Stimulated activated CD4-positive, alpha-beta T cell treated with anti-CD3 and anti-CD28 coated beads, Interleukin-1b, Interleukin-23, amount 100 ng/mL, for 24 hours (primary cell): Measurements from ENCODE around the gene UBR1.
"Not testable (repeated sequence)": the region's sequence is repeated elsewhere in the genome, so short reads cannot be mapped to it uniquely, and the experiment has no call there.

ENCODE experiments used
- DNase-seq, 4 experiments: peaks; one replicate each; pipeline ENCODE4 v3.0.0-alpha.2; 2020; ENCODE audit warnings: low read depth in 4 of 4, low spot score in 1 of 4

UBR1 gene

DNA sequence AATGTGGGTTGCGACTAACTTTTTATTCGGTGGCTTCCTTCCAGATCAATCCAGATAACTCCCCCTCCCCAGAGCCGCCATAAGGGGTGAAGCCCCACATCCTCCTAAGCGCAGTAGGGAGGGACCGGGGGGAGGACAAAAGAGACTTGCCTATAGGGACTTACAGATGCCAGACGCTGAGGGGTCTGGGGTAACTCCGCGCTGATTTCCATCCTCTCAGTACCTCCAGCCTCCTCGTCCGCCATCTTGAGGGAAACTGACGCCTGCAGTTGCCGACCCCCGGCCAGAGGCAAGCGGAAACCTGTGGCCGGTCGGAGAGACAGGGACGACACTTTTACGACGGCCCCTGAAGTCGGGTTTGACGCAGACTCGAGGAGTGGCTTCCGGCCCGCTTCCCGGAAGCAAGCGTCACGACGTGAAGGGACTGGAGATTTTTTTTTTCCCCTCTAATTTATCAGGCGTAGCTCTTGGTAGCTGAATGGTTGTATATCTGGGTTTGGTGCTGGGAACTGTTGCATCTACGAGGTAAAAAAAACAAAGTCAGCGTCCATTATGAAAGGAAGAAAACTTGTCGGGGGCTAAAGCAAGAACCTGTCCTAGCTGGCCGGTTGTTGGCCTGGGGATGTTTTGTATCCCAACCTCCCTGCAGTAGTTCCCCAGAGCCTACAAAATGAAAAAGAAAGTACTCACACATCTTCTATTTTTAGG is at the start of gene UBR1:
Gene UBR1, minus strand, starts transcription at position 261 of the 708 bp plus-strand sequence. Its CDS starts 16 bp downstream, at position 245.
- DNase-seq, result peak; percentile 69 to 82 (median 81)

DNA sequence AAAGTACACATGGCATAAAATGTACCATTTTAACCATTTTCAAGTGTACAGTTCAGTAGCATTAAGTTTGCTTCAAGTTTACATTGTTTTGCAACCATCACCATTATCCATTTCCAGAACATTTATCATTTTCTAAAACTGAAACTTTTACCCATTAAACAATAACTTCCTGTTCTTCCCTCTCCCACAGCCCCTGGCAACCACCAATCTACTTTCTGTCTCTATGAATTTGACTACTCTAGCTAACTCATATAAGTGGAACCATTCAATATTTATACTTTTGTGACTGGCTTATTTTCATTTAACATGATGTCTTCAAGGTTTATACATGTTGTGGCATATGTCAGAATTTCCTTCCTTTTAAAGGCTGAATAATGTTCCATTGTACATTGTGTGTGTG is 47.4 kb upstream of the UBR1 start:
- no peak for DNase-seq

DNA sequence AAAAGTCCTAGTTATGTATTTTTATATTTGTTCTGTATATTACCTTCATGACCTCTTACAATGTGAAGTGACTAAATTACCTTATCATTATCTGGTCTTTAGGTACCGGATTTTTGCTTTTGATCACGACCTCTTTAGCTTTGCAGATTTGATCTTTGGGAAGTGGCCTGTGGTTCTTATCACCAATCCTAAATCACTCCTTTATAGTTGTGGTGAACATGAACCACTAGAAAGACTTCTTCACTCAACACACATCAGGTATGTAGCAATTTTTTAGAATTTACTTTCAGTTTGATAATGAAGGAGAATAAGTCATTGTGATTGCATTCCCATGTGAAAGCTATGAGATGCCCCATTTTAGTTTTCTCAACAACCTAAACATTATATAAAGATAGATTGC is 45.9 kb upstream of the UBR1 start:
- DNase-seq, result no peak

DNA sequence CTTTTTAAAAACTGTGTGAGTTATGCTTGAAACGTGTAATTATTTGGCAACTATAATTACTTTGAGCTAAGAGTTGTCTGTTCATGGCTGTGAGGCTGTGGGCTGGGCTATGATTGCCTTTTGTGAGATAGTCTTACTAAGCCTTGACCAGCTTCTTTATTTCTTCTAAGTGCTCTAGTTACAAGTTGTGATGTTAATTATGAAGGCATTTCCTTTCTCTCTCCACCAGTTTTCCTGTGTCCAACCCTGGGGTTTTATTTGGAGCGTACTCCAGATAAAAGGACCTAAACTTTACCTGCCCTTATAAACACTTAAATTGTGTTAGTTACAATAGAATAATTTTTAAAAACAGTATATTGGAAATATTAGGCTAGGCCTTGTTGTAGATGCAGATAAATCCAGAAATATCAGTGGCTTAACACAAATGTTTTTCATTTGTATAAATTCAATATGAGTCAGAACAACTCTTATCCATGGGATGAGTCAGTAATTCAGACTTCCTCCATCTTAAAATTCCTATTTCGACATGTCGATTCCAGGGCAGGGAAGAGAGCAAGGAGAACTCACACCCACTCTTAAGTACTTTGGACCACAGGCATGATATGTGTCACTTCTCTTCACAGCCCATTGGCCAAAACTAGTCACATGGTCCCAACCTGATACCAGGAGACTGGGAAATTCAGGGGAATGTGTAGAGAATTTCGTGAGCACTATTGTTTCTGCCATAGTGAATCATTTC is 44.5 kb upstream of the UBR1 start:
- no peak for DNase-seq

DNA sequence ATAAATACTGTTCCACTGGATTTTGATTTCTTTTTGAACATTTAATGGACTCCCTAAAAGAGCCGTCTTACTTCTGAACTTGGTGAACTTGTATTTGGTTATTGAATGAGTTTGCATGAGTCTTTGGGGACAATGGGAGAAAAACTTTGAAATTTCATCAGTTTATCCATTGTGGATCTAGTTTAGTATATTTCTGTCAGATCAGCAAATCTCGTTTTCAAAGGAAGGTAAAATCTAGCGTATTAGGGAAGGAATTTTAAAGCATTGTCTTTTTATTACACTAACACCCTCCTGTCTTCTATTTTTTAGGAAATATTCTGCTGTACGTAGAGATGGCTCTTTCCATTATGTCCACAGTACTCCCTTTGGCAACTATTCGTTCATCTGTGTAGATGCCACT is 40.3 kb upstream of the UBR1 start:
- DNase-seq, result no peak

DNA sequence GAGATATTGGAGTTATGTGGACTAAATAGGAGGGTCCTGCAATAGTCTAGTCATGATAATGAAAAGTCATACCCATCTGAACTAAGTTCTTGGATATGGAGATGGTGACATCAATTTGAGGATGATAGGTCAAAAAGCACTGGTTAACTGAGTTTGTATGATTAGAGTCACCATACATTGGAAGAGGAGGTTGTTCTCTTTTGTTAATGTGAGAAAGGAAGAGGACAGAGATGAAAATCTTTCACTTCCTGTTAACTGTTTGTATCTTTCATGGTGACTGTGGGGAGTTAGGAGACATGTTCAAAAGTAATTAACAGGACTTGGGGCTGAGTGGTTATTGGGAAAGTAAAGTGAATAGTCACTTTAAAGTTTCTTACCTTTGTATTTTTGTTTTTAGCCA is 38.7 kb upstream of the UBR1 start:
- no peak for DNase-seq

DNA sequence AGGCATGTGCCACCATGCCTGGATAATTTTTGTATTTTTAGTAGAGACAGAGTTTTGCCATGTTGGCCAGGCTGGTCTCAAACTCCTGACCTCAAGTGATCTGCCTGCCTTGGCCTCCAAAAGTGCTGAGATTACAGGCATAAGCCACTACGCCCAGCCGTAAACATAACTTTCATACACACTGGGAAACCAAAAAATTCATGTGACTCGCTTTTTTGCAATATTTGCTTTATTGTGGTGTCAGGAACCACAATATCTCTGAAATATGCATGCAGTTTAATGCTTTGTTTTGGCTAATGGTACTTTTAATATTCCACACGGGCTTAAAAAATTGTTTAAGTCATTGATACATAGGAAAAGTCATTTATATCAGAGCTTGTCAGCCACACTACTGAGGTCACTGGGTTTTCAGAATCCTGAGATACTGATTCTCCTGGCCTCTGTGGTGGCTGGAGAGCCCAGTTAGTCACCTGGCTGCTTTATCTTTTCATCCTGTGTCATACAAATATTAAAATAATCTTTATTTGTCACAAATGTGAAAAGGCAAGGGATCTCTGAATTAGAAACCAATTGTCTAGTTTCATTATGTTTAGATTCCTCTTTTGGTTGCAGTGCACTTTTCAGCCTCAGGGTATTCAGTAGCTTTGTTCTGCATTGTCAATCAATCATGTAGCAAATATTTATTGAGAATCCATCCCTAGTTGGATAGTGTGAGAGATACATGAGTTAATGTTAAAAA is 37.5 kb upstream of the UBR1 start:
- no peak for DNase-seq

DNA sequence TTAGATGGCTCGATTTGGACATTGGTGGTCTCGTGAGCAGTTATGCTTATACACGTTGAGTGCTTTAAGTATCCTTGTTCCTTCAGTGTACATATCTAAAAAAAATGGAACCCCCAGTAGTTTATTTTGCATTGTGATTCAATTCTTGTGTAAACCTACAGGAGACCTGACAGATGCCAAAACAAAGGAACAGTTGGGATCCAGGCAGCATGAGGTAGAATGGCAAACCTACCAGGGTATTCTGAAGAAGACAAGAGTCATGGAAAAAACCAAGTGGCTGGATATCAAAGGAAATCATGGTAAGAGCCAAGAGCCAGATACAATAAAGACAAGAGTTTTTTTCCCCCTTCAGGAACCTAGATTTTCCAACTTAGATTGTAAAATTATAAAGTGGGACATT is 29.5 kb upstream of the UBR1 start:
- DNase-seq, result no peak

DNA sequence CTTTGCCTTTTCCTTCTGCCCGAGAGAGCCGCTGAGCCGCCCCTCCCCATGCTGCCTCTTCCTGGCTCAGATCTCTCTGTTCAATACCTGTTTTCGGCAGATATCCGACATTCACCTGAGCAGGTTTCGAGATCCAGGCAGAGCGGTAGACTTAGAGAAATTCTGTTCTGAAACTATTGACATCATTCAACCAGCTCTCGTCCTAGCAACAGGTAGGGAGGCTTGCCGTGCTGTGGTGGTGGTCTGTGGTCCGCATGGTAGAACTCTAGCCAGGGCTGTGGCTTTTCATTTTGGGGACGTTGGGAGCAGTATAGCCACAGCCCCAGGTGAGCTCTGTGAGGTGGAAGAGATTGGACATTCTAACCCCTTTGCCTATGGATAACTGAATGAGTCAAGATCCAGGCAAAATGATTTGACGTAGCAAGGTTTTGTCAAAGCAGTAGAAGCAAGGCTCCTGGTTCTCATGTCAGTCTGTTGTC is 28.4 kb upstream of the UBR1 start:
- DNase-seq, result no peak

DNA sequence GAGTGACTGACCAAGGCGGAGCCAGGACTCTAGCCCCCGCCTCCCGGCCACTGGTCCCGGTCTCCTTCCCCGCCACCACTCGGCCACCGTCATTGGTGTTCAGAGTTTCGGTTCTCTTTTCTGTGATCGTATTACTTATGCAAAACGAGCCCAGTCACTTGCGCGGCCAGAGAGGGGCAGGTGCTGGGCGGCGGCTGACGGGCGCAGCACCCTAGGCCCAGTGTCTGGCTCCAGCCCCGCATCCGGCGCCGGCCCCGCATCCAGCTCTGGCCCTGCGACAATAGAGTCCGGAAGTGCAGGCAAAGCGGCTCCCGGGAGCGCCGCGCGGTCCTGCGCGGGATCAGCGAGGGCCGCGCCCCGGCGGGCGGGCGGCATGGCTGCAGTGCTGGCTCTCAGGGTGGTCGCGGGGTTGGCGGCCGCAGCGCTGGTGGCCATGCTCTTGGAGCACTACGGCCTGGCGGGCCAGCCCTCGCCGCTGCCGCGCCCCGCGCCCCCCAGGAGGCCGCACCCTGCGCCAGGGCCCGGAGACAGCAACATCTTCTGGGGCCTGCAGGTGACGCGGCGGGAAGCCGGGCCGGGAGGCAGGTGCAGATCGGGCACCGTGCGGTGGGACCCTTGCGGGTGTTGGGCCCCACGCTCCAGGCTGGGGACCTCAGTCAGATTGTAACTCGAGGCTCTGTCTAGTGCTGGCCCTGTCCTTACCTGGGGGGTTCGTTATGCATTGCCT is 27.8 kb upstream of the UBR1 start, which contains the start of gene TMEM62:
Gene TMEM62, plus strand, starts transcription at position 157 of the 727 bp plus-strand sequence. Its CDS starts 217 bp downstream, at position 374.
- DNase-seq, result peak in 2 of 4 experiments; percentile 36 to 44

DNA sequence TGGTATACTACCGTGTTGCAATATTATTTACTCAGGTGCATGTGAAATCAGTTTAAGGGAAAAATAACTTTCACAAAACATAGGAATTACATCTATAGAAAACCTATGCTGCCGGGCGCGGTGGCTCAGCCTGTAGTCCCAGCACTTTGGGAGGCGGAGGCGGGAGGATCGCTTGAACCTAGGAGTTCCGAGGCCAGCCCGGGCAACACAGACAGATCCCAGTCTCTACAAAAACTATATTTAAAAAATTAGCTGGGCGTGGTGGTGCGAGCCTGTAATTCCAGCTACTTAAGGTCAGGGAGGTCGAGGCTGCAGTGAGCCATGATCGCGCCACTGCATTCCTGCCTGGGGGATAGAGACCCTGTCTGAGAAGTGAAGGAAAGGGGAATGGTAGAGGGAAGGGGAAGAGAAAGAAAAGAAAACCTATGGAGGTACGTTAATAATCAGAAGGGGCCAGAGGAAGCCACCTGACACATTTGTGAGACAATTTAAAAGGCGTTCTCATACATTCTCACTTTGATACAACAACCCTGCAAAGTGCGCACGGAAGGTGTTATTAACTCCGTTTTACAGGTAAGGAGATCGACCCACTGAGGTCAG is 27.1 kb upstream of the UBR1 start:
- DNase-seq, result no peak

DNA sequence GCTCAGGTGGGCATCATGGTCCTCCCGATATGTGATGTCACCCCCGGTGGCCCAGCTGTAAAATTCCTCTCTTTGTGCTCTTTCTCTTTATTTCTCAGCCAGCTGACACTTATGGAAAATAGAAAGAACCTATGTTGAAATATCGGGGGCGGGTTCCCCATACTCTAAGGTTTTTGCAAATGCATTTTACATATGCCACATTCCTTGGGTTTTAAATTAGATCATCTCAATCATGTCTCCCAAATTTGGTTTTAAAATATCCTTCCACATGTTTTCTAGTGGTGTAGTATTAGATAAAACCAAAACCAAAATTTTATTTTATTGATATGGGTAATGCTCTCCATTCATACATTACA is 23.1 kb upstream of the UBR1 start:
- no peak for DNase-seq

DNA sequence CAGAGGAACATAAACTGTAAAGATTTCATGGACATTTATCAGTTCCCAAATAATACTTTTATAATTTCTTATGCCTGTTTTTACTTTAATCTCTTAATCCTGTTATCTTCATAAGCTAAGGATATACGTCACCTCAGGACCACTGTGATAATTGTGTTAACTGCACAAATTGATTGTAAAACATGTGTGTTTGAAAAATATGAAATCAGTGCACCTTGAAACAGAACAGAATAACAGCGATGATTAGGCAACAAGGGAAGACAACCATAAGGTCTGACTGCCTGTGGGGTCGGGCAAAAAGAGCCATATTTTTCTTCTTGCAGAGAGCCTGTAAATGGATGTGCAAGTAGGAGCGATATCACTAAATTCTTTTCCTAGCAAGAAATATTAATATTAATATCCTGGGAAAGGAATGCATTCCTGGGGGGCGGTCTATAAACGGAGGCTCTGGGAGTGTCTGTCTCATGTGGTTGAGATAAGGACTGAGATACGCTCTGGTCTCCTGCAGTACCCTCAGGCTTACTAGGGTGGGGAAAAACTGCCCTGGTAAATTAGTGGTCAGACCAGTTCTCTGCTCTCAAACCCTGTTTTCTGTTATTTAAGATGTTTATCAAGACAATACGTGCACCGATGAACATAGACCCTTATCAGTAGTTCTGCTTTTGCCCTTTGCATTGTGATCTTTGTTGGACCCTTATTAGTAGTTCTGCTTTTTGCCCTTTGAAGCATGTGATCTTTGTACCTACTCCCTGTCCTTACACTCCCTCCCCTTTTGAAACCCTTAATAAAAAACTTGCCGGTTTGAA is 22.5 kb upstream of the UBR1 start:
- not testable (repeated sequence) for DNase-seq

DNA sequence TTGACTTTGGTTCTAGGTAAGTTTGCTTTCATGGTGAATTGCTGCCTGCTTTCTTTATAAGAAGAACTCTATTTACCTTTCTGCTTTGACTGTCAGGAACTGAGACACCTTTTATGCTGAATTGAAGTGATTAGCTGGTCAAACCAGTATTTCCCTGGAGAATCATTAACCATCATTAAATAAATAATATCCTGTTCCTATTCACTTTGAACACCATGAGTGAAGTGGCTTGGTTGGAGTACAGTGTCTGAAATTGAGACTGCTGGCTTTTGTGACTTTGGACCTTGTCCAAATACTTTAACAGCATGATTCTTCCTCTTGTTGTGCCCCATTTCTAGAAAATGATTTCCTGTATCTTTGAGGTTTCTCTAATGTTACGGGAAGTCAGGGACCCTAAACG is 21.9 kb upstream of the UBR1 start:
- no peak for DNase-seq

DNA sequence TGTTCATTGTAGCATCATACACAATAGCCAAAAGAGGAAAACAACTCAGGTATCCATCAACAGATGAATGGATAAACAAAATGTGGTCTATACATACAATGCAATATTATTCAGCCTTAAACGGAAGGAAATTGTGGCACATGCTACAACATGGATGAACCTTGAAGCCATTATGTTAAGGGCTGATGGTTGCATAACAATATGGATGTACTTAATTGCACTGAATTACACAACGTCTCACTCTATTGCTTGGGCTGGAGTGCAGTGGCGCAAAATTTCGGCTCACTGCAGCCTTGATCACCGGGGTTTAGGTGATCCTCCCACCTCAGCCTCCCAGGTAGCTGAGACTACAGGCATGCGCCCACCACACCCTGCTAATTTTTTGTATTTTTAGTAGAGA is 20.5 kb upstream of the UBR1 start:
- no peak for DNase-seq

DNA sequence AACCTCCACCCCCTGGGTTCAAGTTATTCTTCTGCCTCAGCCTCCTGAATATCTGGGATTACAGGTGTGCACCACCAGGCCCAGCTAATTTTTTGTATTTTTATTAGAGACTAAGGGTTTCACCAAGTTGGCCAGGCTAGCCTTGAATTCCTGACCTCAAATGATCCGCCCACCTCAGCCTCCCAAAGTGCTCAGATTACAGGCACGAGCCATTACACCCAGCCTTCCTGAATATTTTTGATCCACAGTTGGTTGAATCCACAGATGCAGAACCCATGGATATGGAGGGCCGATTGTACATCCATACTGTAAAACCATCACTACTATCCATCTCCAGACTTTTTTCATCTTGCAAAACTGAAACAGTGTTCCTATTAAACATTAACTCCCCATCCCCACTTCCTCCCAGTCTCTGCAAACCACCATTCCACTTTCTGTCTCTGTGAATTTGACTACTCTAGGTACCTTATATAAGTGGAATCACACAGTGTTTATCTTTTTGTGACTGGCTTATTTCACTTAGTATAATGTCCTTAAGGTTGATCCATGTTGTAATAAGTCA is 19.3 kb upstream of the UBR1 start:
- no peak for DNase-seq

DNA sequence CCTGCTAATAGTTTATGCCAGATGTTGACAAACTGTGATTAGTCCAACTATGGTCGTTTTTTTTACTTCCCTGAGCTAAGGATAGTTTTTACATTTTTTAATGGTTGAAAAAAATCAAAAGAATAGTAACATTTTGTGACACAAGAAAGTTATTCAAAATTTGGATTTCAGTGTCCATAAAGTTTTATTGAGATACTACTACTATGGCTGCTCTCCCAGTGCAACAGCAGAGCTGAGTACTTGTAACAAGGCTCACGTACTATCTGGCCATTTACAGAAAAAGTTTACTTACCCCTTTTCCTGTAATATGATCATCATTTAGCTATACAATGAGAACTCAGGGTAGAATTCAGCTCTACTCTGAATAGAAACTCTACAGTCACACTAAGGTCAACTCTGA is 16.0 kb upstream of the UBR1 start:
- DNase-seq, result no peak

DNA sequence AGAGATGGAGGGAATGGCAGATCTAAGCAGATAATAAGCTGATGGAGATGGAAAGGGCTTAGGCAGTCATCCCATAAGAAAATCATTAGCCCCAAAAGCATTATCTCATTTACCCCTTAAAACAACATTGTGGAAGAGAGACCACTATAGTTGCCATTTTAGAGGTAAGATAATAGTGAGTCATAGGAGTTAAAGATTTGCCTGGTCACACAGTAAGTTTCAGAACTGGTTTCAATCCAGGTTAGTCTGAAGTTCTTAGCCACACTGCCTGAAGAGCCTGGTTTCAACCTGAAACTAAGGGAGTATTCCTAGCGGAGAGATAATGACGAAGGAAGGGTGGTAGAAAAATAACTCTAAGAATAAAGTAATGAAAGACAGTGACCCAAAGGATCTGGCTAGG is 13.0 kb upstream of the UBR1 start:
- DNase-seq, result no peak

DNA sequence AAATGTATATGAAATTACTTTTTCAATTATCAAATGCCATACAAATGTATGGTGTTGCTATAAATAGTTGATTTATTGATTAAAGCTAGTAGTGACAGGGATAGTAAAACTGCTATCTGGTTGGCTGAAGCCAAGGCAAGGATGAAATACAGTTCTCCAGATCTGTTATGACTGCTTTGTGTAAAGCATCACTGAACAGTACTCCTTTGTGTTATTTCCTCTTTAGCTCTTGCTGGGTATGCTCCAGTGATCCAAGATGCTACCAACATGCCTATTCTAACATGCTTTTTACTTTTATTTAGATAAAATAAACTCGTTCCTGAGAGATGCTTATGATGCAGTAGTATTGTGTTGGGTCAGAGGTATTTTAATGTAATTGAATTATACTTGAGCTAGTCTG is 12.4 kb upstream of the UBR1 start:
- no peak for DNase-seq

DNA sequence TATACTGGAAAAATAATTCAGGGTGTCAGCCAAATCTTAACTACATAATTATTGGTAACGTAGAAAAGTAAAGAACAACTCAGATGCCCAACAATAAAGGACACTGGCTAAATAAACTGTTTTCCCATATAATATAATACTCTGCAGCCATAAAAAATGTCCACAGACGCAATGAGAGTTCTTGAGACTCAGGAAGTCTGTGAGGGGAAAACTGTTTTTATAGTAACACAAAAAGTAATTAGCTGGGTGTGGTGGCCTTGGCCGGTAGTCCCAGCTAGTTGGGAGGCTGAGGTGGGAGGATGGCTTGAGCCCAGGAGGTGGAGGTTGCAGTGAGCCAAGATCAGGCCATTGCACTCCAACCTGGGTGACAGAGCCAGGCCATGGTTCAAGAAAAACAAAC is 5.5 kb upstream of the UBR1 start:
- no peak for DNase-seq
